GM12878 (cell line): ENCODE results near the gene KCNAB2. TPM values are rescaled to one million over a fixed set of nuclear protein-coding genes. Genes with fewer than 3 reads are reported as not detected.

Source experiments
- ATAC-seq: fragments of 200-7000 bp; cut with Tn5 transposase; 3 replicates; pipeline ENCODE4 v1.9.1; 2020; ENCODE audit warnings: mild to moderate bottlenecking, moderate library complexity
- BruUV-seq: library from RNA; stranded (reverse); fragments of 400-500 nt; replicated peaks from 2 replicates; lab custom pipeline; 2021; lab: Mats Ljungman, UMichigan
- CTCF ChIA-PET: fragments of 300-600 bp; sonication (Branson Sonifier 250); formaldehyde crosslinking; extraction: SDS; loops from one replicate; lab custom pipeline; 2021; ENCODE audit warnings: inconsistent platforms; lab: Yijun Ruan, JAX
- POLR2A ChIA-PET: fragments of 350-600 bp; formaldehyde crosslinking; extraction: SDS; loops from one replicate; lab custom pipeline; 2021; ENCODE audit warnings: inconsistent platforms; lab: Charles Lee
- RAD21 ChIA-PET: fragments of 300-600 bp; sonication (Branson Sonifier 250); formaldehyde crosslinking; loops from one replicate; lab custom pipeline; 2023; ENCODE audit warnings: antibody characterized with exemption; ENCODE audit not compliant: unreplicated experiment; lab: Charles Lee
- SMC1A ChIA-PET: fragments of 300-600 bp; sonication (Branson Sonifier 250); formaldehyde crosslinking; loops from one replicate; lab custom pipeline; 2023; ENCODE audit not compliant: unreplicated experiment, uncharacterized antibody; lab: Charles Lee
- DNase-seq: peaks from one replicate; pipeline ENCODE4 v3.0.0-alpha.2; 2011; ENCODE audit warnings: low read depth, low spot score
- FAIRE-seq: peaks from 3 replicates; lab custom pipeline; 2011; peaks lifted over from hg19 to GRCh38; lab: Jason Lieb, UNC
- H2AFZ ChIP-seq: 2 replicates; pipeline ENCODE4 v1.6.0; 2011; ENCODE audit warnings: low read depth, low read length, control low read depth; ENCODE audit not compliant: control insufficient read depth
- H3K27ac ChIP-seq: 2 replicates; pipeline ENCODE4 v1.5.1; 2011; ENCODE audit warnings: control low read depth; ENCODE audit not compliant: control insufficient read depth, insufficient read depth
- H3K27me3 ChIP-seq, 2 experiments: replicated peaks in 1 of 2; 2 replicates each; pipeline versions ENCODE4 v1.6.0 to v1.6.1; 2011; ENCODE audit warnings: low read length in 1 of 2; ENCODE audit not compliant: control insufficient read depth in 2 of 2, insufficient read depth in 2 of 2
- H3K36me3 ChIP-seq, 2 experiments: 2 replicates each; pipeline ENCODE4 v1.5.1; 2011; ENCODE audit warnings: low read length in 1 of 2; ENCODE audit not compliant: control insufficient read depth in 2 of 2, insufficient read depth in 2 of 2
- H3K4me1 ChIP-seq: 2 replicates; pipeline ENCODE4 v1.6.1; 2011; ENCODE audit warnings: mild to moderate bottlenecking, low read length, moderate library complexity, mixed read lengths; ENCODE audit not compliant: control insufficient read depth, insufficient read depth
- H3K4me2 ChIP-seq: 2 replicates; pipeline ENCODE4 v1.6.0; 2011; ENCODE audit warnings: control low read depth; ENCODE audit not compliant: control insufficient read depth, insufficient read depth
- H3K4me3 ChIP-seq: fragments of 200-600 bp; sonication (generic); 2 replicates; pipeline ENCODE4 v1.5.1; 2016
- H3K79me2 ChIP-seq: 2 replicates; pipeline ENCODE4 v1.6.0; 2011; ENCODE audit warnings: low read length; ENCODE audit not compliant: control insufficient read depth, insufficient read depth
- H3K9ac ChIP-seq: 2 replicates; pipeline ENCODE4 v1.8.0; 2011; ENCODE audit warnings: low read length, control low read depth, mixed read lengths; ENCODE audit not compliant: control insufficient read depth, insufficient read depth
- H3K9me3 ChIP-seq: replicated peaks from 3 replicates; pipeline ENCODE4 v1.5.1; 2011; ENCODE audit warnings: mild to moderate bottlenecking, low read length; ENCODE audit not compliant: control insufficient read depth, insufficient read depth
- H4K20me1 ChIP-seq: 2 replicates; pipeline ENCODE4 v1.6.0; 2011; ENCODE audit not compliant: control insufficient read depth, insufficient read depth
- BHLHE40 ChIP-seq, 2 experiments: fragments of 450-650 bp in 1 of 2; IDR thresholded peaks; 2 replicates each; pipeline ENCODE4 v1.6.1; 2011 to 2017; ENCODE audit warnings: low read depth in 2 of 2, borderline replicate concordance in 1 of 2, improper control_type of control experiment in 1 of 2, low read length in 1 of 2, mild to moderate bottlenecking in 1 of 2
- CREB1 ChIP-seq: IDR thresholded peaks from 2 replicates; pipeline ENCODE4 v1.6.1; 2012; ENCODE audit warnings: low read depth, mild to moderate bottlenecking, inconsistent platforms
- ESRRA ChIP-seq: IDR thresholded peaks from 2 replicates; pipeline ENCODE4 v1.6.1; 2012; ENCODE audit warnings: mild to moderate bottlenecking, low read length, improper control_type of control experiment
- JUND ChIP-seq: IDR thresholded peaks from 2 replicates; pipeline ENCODE4 v1.6.1; 2012; ENCODE audit warnings: low read depth, mild to moderate bottlenecking, low read length, improper control_type of control experiment, moderate library complexity
- KLF5 ChIP-seq: fragments of 450-650 bp; IDR thresholded peaks from 2 replicates; pipeline ENCODE4 v1.6.1; 2014; ENCODE audit warnings: mild to moderate bottlenecking; ENCODE audit not compliant: partially characterized antibody
- MTA3 ChIP-seq: IDR thresholded peaks from 2 replicates; pipeline ENCODE4 v1.6.1; 2012; ENCODE audit warnings: low read length, inconsistent platforms, borderline replicate concordance
- NFYA ChIP-seq: IDR thresholded peaks from 2 replicates; pipeline ENCODE4 v1.6.1; 2011; ENCODE audit warnings: low read depth, mild to moderate bottlenecking, low read length, improper control_type of control experiment, borderline replicate concordance
- PAX8 ChIP-seq: fragments of 450-650 bp; IDR thresholded peaks from 2 replicates; pipeline ENCODE4 v1.6.1; 2017; ENCODE audit warnings: mild to moderate bottlenecking, moderate library complexity
- RCOR1 ChIP-seq: conservative IDR thresholded peaks from 2 replicates; pipeline ENCODE4 v1.6.1; 2012; ENCODE audit warnings: low read depth, low read length, improper control_type of control experiment
- SIX5 ChIP-seq: IDR thresholded peaks from 2 replicates; pipeline ENCODE4 v1.6.1; 2011; ENCODE audit warnings: mild to moderate bottlenecking, low read depth, low read length, moderate library complexity; ENCODE audit not compliant: severe bottlenecking
- SUPT20H ChIP-seq: IDR thresholded peaks from 2 replicates; pipeline ENCODE4 v1.6.1; 2011; ENCODE audit warnings: low read depth, mild to moderate bottlenecking, low read length, moderate library complexity, borderline replicate concordance; ENCODE audit not compliant: control insufficient read depth
- TBL1XR1 ChIP-seq: IDR thresholded peaks from 2 replicates; pipeline ENCODE4 v1.6.1; 2012; ENCODE audit warnings: low read depth, low read length, improper control_type of control experiment
- ZNF24 ChIP-seq: fragments of 450-650 bp; IDR thresholded peaks from 2 replicates; pipeline ENCODE4 v1.6.1; 2017; ENCODE audit warnings: antibody characterized with exemption, mild to moderate bottlenecking
- ZNF622 ChIP-seq: fragments of 450-650 bp; IDR thresholded peaks from 2 replicates; pipeline ENCODE4 v1.6.1; 2017; ENCODE audit warnings: mild to moderate bottlenecking, inconsistent platforms
- WGBS: methylation state at CpG from one replicate; pipeline ENCODE4 v1.1.6; 2016; ENCODE audit warnings: low lambda C conversion rate; ENCODE audit not compliant: insufficient replicate concordance, insufficient coverage; ENCODE audit errors: missing lambda C conversion rate; 5-methylcytosine and 5-hydroxymethylcytosine counted together
- in situ Hi-C: fragments of 300-500 bp; cut with MboI; formaldehyde crosslinking; loops from 9 replicates; pipeline ENCODE4 v1.14.3; 2018; ENCODE audit warnings: mixed read lengths
- intact Hi-C: fragments of 100-400 bp; cut with micrococcal nuclease; formaldehyde crosslinking; loops from one replicate; pipeline ENCODE4 v1.14.2; 2022; ENCODE audit not compliant: unreplicated experiment
- polyA plus RNA-seq, 11 experiments: library from polyadenylated mRNA; depleted of rRNA in 4 of 11; unstranded in 6 of 11; stranded (reverse) in 5 of 11; fragments of >200 nt; fragmentation: Nextera tagmentation in 4 of 11; fragmentation: Illumina TruSeq in 1 of 11; extraction: Ambion mirVana in 4 of 11; extraction: Trizol in 1 of 11; gene quantifications; 1 replicate in 1 of 11; 2 replicates in 10 of 11; pipeline versions ENCODE4 v1.2.1 to v1.2.3, GENCODE V29; 2011 to 2016; ENCODE audit warnings: inconsistent platforms in 2 of 11, missing spikeins in 2 of 11, low read depth in 1 of 11
- total RNA-seq, 4 experiments: library from RNA; depleted of rRNA in 3 of 4; stranded (reverse); fragments of >200 nt in 3 of 4; fragmentation: Illumina TruSeq in 1 of 4; extraction: Trizol in 1 of 4; gene quantifications; 2 replicates each; pipeline versions ENCODE4 v1.2.1 to v1.2.3, GENCODE V29; 2013 to 2021
- TF ChIP-seq, protein P1 (sequence below): IDR thresholded peaks from 2 replicates; pipeline ENCODE4 v1.6.1; 2011; ENCODE audit warnings: borderline replicate concordance, low read depth, mild to moderate bottlenecking, moderate library complexity, low read length; ENCODE audit not compliant: insufficient read depth, poor library complexity, severe bottlenecking
- TF ChIP-seq, protein P2 (sequence below): fragments of 450-650 bp; IDR thresholded peaks from 2 replicates; pipeline ENCODE4 v1.6.1; 2016; ENCODE audit warnings: mild to moderate bottlenecking
- TF ChIP-seq, protein P3 (sequence below): fragments of 450-650 bp; IDR thresholded peaks from 2 replicates; pipeline ENCODE4 v1.6.1; 2018; ENCODE audit warnings: borderline replicate concordance, mild to moderate bottlenecking; ENCODE audit not compliant: partially characterized antibody

The KCNAB2 gene
- total and polyA plus RNA-seq, 10 of the 15 experiments (the other 5 are each of a cell fraction or from before 2014, with no cell fraction given) = 2.9 to 123 (median 62.4) TPM

DNA sequence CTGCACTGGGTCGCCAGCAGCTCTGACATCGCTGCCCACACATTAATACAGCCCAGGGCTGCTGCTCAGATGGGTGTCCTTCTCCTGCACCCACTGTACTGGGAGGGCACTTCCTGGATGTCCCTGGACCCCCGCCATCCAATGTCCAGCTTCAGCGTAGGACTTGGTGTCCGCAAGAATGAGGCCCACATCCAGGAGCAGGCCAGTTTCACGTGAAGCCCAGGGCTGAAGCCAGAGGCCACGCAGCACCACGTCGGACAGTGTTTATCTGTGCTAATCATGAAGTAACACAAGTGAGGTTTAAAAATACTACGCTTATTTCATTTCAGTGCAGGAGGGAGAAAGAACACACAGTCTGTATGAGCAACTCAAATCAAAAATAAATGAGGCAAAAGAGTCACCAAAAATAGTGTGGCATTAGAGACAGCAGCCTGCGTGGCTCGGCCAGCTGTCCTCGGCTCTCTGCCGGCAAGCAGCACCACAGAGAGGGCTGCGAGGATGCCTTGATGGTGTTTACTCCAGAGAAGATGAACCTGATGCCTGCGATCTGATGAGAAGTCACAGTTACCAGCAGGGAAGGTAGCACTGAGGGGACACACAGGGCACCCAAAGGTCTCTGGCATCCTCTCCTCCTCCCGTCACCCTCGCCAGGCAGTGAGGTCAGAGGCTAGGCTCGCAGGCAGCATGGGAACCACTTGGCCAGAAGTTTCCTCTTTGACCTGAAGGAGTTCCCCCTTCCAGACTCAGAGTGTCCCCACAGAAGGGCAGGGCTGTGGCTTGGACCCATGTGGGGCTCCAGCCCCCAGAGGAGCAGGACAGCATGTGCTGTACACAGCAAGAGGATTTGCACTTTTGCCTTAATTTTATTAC is 31.3 kb upstream of the KCNAB2 start:
- ChIA-PET RAD21 (no interaction called here), SMC1A (no interaction called here), CTCF (no interaction called here), POLR2A (no interaction called here)
- BruUV-seq = no TSS peak
- no peak overlapping the region for H3K9ac ChIP-seq
- no peak overlapping the region for H3K4me2 ChIP-seq
- no peak overlapping the region for H2AFZ ChIP-seq
- no peaks in the 10 kb centered on the region for H4K20me1 ChIP-seq
- no peak for DNase-seq
- H3K4me3 ChIP-seq = no peak overlapping the region
- no peaks in the 10 kb centered on the region for H3K27me3 ChIP-seq
- ATAC-seq = no peak
- peaks cover 3% of the 10 kb centered on the region; the same call in 1 of the 2 replicates for H3K4me1 ChIP-seq
- H3K79me2 ChIP-seq = no peaks in the 10 kb centered on the region
- no peaks in the 10 kb centered on the region; a peak in 1 of 4 replicates for H3K36me3 ChIP-seq
- intact Hi-C loops (no loop called here), in situ Hi-C loops (no loop called here)
- FAIRE-seq = no peak
- no peaks in the 10 kb centered on the region for H3K9me3 ChIP-seq
- H3K27ac ChIP-seq = no peak overlapping the region
- 90% methylated on average over 19 of the region's 19 CpGs for WGBS
- TF ChIP-seq RCOR1 = no peak
- no peak for TF ChIP-seq ZNF24
- TF ChIP-seq KLF5 = no peak
- TF ChIP-seq CREB1 = no peak
- TF ChIP-seq TBL1XR1 = no peak
- TF ChIP-seq SIX5 = no peak
- TF ChIP-seq, protein P1, sequence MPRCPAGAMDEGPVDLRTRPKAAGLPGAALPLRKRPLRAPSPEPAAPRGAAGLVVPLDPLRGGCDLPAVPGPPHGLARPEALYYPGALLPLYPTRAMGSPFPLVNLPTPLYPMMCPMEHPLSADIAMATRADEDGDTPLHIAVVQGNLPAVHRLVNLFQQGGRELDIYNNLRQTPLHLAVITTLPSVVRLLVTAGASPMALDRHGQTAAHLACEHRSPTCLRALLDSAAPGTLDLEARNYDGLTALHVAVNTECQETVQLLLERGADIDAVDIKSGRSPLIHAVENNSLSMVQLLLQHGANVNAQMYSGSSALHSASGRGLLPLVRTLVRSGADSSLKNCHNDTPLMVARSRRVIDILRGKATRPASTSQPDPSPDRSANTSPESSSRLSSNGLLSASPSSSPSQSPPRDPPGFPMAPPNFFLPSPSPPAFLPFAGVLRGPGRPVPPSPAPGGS = no peak
- TF ChIP-seq PAX8 = no peak
- TF ChIP-seq, protein P2, sequence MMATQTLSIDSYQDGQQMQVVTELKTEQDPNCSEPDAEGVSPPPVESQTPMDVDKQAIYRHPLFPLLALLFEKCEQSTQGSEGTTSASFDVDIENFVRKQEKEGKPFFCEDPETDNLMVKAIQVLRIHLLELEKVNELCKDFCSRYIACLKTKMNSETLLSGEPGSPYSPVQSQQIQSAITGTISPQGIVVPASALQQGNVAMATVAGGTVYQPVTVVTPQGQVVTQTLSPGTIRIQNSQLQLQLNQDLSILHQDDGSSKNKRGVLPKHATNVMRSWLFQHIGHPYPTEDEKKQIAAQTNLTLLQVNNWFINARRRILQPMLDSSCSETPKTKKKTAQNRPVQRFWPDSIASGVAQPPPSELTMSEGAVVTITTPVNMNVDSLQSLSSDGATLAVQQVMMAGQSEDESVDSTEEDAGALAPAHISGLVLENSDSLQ = no peak
- no peak for TF ChIP-seq ESRRA
- TF ChIP-seq SUPT20H = no peak
- TF ChIP-seq ZNF622 = no peak
- TF ChIP-seq MTA3 = no peak
- TF ChIP-seq JUND = no peak
- no peak for TF ChIP-seq NFYA
- no peak for TF ChIP-seq BHLHE40 (IDR thresholded peaks at IDR 0.05; ENCODE audit: borderline replicate concordance in 1 of 2, low read depth in 2 of 2, low read length in 1 of 2)
- TF ChIP-seq, protein P3, sequence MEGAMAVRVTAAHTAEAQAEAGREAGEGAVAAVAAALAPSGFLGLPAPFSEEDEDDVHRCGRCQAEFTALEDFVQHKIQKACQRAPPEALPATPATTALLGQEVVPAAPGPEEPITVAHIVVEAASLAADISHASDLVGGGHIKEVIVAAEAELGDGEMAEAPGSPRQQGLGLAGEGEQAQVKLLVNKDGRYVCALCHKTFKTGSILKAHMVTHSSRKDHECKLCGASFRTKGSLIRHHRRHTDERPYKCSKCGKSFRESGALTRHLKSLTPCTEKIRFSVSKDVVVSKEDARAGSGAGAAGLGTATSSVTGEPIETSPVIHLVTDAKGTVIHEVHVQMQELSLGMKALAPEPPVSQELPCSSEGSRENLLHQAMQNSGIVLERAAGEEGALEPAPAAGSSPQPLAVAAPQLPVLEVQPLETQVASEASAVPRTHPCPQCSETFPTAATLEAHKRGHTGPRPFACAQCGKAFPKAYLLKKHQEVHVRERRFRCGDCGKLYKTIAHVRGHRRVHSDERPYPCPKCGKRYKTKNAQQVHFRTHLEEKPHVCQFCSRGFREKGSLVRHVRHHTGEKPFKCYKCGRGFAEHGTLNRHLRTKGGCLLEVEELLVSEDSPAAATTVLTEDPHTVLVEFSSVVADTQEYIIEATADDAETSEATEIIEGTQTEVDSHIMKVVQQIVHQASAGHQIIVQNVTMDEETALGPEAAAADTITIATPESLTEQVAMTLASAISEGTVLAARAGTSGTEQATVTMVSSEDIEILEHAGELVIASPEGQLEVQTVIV = no peak
